ENCODE results near the gene ANKRD28. TPM values are rescaled to one million over a fixed set of nuclear protein-coding genes. Genes with fewer than 3 reads are reported as not detected.

ANKRD28 gene
- total and polyA plus RNA-seq, 2 experiments from 2014 or later, result 15.2 to 61.3 TPM

GRCh38 chr3:15800780-15801179, 3.0 kb upstream of the ANKRD28 start:
- no peaks in the 10 kb centered on the region for H3K9me2 ChIP-seq (ENCODE audit: insufficient read depth)
- Mint-ChIP-seq H3K36me3 (ENCODE audit: low read depth) (no peaks in the 10 kb centered on the region), H3K27me3 (ENCODE audit: insufficient read depth, low read depth, poor library complexity) (no peaks in the 10 kb centered on the region), H3K4me1 (peaks cover 36% of the 10 kb centered on the region), H3K4me3 (no peak overlapping the region), H3K9me3 (no peaks in the 10 kb centered on the region), H3K27ac (no peak overlapping the region)
- DNase-seq (ENCODE audit: low spot score), result no peak
- no peak overlapping the region for H3K27ac ChIP-seq (ENCODE audit: low read depth)
- H3K36me3 ChIP-seq (ENCODE audit: insufficient read depth), result no peaks in the 10 kb centered on the region
- no peaks in the 10 kb centered on the region for H4K20me1 ChIP-seq (replicated peaks; ENCODE audit: insufficient read depth)
- H3K4me3 ChIP-seq, result no peak overlapping the region
- no peak for ATAC-seq
- no peak overlapping the region for H3K4me2 ChIP-seq
- peaks cover 36% of the 10 kb centered on the region for H3K4me1 ChIP-seq (ENCODE audit: insufficient read depth)
- no peaks in the 10 kb centered on the region for H3K27me3 ChIP-seq (ENCODE audit: insufficient read depth)
- TF ChIP-seq STAT1 (IDR thresholded peaks at IDR 0.05; ENCODE audit: unreplicated experiment), result no peak
- no peak for TF ChIP-seq JUNB (IDR thresholded peaks at IDR 0.05; ENCODE audit: unreplicated experiment)
- no peak for TF ChIP-seq ETS1 (IDR thresholded peaks at IDR 0.05)
- no peak for TF ChIP-seq EZH2 (IDR thresholded peaks at IDR 0.05; ENCODE audit: low read depth, unreplicated experiment)
- TF ChIP-seq ZNF114 (CRISPR knock-in tag; IDR thresholded peaks at IDR 0.05), result no peak
- TF ChIP-seq ZNF331 (CRISPR knock-in tag; IDR thresholded peaks at IDR 0.05; ENCODE audit: low read depth), result no peak
- no peak for TF ChIP-seq NANOG (IDR thresholded peaks at IDR 0.05; ENCODE audit: borderline replicate concordance)
- TF ChIP-seq EZH2phosphoT487 (IDR thresholded peaks at IDR 0.05; ENCODE audit: unreplicated experiment), result no peak
- TF ChIP-seq, protein P1, sequence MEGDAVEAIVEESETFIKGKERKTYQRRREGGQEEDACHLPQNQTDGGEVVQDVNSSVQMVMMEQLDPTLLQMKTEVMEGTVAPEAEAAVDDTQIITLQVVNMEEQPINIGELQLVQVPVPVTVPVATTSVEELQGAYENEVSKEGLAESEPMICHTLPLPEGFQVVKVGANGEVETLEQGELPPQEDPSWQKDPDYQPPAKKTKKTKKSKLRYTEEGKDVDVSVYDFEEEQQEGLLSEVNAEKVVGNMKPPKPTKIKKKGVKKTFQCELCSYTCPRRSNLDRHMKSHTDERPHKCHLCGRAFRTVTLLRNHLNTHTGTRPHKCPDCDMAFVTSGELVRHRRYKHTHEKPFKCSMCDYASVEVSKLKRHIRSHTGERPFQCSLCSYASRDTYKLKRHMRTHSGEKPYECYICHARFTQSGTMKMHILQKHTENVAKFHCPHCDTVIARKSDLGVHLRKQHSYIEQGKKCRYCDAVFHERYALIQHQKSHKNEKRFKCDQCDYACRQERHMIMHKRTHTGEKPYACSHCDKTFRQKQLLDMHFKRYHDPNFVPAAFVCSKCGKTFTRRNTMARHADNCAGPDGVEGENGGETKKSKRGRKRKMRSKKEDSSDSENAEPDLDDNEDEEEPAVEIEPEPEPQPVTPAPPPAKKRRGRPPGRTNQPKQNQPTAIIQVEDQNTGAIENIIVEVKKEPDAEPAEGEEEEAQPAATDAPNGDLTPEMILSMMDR (conservative IDR thresholded peaks at IDR 0.05; ENCODE audit: low read depth in 2 of 2), result no peak
- TF ChIP-seq CREB1 (CRISPR knock-in tag; IDR thresholded peaks at IDR 0.05; ENCODE audit: low read depth), result no peak
- TF ChIP-seq POLR2AphosphoS5 (IDR thresholded peaks at IDR 0.05; ENCODE audit: low read depth), result no peak
- no peak for TF ChIP-seq ZNF462 (CRISPR knock-in tag; IDR thresholded peaks at IDR 0.05)
- TF ChIP-seq, protein P2, sequence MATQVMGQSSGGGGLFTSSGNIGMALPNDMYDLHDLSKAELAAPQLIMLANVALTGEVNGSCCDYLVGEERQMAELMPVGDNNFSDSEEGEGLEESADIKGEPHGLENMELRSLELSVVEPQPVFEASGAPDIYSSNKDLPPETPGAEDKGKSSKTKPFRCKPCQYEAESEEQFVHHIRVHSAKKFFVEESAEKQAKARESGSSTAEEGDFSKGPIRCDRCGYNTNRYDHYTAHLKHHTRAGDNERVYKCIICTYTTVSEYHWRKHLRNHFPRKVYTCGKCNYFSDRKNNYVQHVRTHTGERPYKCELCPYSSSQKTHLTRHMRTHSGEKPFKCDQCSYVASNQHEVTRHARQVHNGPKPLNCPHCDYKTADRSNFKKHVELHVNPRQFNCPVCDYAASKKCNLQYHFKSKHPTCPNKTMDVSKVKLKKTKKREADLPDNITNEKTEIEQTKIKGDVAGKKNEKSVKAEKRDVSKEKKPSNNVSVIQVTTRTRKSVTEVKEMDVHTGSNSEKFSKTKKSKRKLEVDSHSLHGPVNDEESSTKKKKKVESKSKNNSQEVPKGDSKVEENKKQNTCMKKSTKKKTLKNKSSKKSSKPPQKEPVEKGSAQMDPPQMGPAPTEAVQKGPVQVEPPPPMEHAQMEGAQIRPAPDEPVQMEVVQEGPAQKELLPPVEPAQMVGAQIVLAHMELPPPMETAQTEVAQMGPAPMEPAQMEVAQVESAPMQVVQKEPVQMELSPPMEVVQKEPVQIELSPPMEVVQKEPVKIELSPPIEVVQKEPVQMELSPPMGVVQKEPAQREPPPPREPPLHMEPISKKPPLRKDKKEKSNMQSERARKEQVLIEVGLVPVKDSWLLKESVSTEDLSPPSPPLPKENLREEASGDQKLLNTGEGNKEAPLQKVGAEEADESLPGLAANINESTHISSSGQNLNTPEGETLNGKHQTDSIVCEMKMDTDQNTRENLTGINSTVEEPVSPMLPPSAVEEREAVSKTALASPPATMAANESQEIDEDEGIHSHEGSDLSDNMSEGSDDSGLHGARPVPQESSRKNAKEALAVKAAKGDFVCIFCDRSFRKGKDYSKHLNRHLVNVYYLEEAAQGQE (IDR thresholded peaks at IDR 0.05; ENCODE audit: unreplicated experiment), result no peak
- no peaks in the 10 kb centered on the region for H3F3A ChIP-seq (replicated peaks; ENCODE audit: low read depth)
- no peak overlapping the region for H2AFZ ChIP-seq
- peaks cover 73% of the 10 kb centered on the region for H3K79me2 ChIP-seq (replicated peaks; ENCODE audit: insufficient read depth)
